H9 (cell line): Measurements from ENCODE around the gene SH3TC2. TPM values are rescaled to one million over a fixed set of nuclear protein-coding genes. Genes with fewer than 3 reads are reported as not detected.

Source experiments
- DNase-seq: peaks from one replicate; pipeline ENCODE4 v3.0.0-alpha.2; 2017
- H2AFZ ChIP-seq: one replicate; pipeline ENCODE4 v1.6.1; 2013; ENCODE audit warnings: mild to moderate bottlenecking, low read length, control low read depth, moderate library complexity
- H2AK5ac ChIP-seq: 2 replicates; pipeline ENCODE4 v1.6.1; 2013; ENCODE audit warnings: low read length, control low read depth, mixed read lengths; ENCODE audit not compliant: insufficient read length
- H2BK120ac ChIP-seq: one replicate; pipeline ENCODE4 v1.6.1; 2013; ENCODE audit warnings: low read depth, mild to moderate bottlenecking, low read length, control low read depth, inconsistent platforms; ENCODE audit not compliant: poor library complexity, severe bottlenecking
- H2BK12ac ChIP-seq: 2 replicates; pipeline ENCODE4 v1.6.1; 2013; ENCODE audit warnings: low read length, control low read depth, mixed read lengths, low read depth; ENCODE audit not compliant: insufficient read length
- H2BK15ac ChIP-seq: 2 replicates; pipeline ENCODE4 v1.6.1; 2013; ENCODE audit warnings: low read depth, low read length, control low read depth
- H2BK20ac ChIP-seq: one replicate; pipeline ENCODE4 v1.6.1; 2013; ENCODE audit warnings: low read depth, mild to moderate bottlenecking, low read length, control low read depth, inconsistent platforms; ENCODE audit not compliant: poor library complexity, severe bottlenecking
- H2BK5ac ChIP-seq: 2 replicates; pipeline ENCODE4 v1.6.1; 2013; ENCODE audit warnings: low read length, control low read depth, mixed read lengths; ENCODE audit not compliant: insufficient read length
- H3K14ac ChIP-seq: 2 replicates; pipeline ENCODE4 v1.6.1; 2013; ENCODE audit warnings: low read length, control low read depth; ENCODE audit not compliant: insufficient read depth
- H3K18ac ChIP-seq: 2 replicates; pipeline ENCODE4 v1.6.1; 2013; ENCODE audit warnings: low read depth, mild to moderate bottlenecking, mixed read lengths, low read length, control low read depth; ENCODE audit not compliant: insufficient read length
- H3K23ac ChIP-seq: 2 replicates; pipeline ENCODE4 v1.6.1; 2013; ENCODE audit warnings: low read length, control low read depth, mixed read lengths, low read depth; ENCODE audit not compliant: insufficient read length
- H3K23me2 ChIP-seq: 2 replicates; pipeline ENCODE4 v1.6.1; 2013; ENCODE audit warnings: low read depth, mild to moderate bottlenecking, mixed read lengths, low read length, control low read depth; ENCODE audit not compliant: insufficient read length, poor library complexity, severe bottlenecking
- H3K27ac ChIP-seq: 2 replicates; pipeline ENCODE4 v1.5.1; 2013; ENCODE audit warnings: low read length, control low read depth, mixed read lengths, low read depth; ENCODE audit not compliant: insufficient read length
- H3K27me3 ChIP-seq: 2 replicates; pipeline ENCODE4 v1.6.1; 2013; ENCODE audit warnings: low read length, control low read depth, inconsistent platforms; ENCODE audit not compliant: insufficient read depth
- H3K4ac ChIP-seq: 2 replicates; pipeline ENCODE4 v1.6.1; 2013; ENCODE audit warnings: low read depth, mild to moderate bottlenecking, control low read depth, inconsistent platforms, low read length, moderate library complexity
- H3K4me1 ChIP-seq: 2 replicates; pipeline ENCODE4 v1.6.1; 2013; ENCODE audit warnings: low read length, control low read depth, inconsistent platforms; ENCODE audit not compliant: insufficient read depth
- H3K4me2 ChIP-seq: 2 replicates; pipeline ENCODE4 v1.6.1; 2013; ENCODE audit warnings: low read length, control low read depth, mixed read lengths; ENCODE audit not compliant: insufficient read length, insufficient read depth
- H3K56ac ChIP-seq: 2 replicates; pipeline ENCODE4 v1.6.1; 2013; ENCODE audit warnings: low read depth, mild to moderate bottlenecking, mixed read lengths, low read length, control low read depth; ENCODE audit not compliant: insufficient read length
- H3K79me1 ChIP-seq: 2 replicates; pipeline ENCODE4 v1.6.1; 2013; ENCODE audit warnings: low read depth, mild to moderate bottlenecking, moderate library complexity, low read length, control low read depth, inconsistent platforms; ENCODE audit not compliant: insufficient read depth, poor library complexity, severe bottlenecking
- H3K79me2 ChIP-seq: 2 replicates; pipeline ENCODE4 v1.6.1; 2013; ENCODE audit warnings: low read length, control low read depth, inconsistent platforms; ENCODE audit not compliant: insufficient read depth
- H3K9ac ChIP-seq: 2 replicates; pipeline ENCODE4 v1.6.1; 2013; ENCODE audit warnings: low read length, control low read depth, mixed read lengths; ENCODE audit not compliant: insufficient read length; ENCODE audit errors: extremely low read depth
- H3K9me3 ChIP-seq: one replicate; pipeline ENCODE4 v1.6.1; 2013; ENCODE audit warnings: low read depth, low read length, inconsistent platforms; ENCODE audit not compliant: control insufficient read depth
- H3T11ph ChIP-seq: one replicate; pipeline ENCODE4 v1.6.1; 2013; ENCODE audit warnings: mild to moderate bottlenecking, low read length, control low read depth, inconsistent platforms
- H4K20me1 ChIP-seq: one replicate; pipeline ENCODE4 v1.6.1; 2013; ENCODE audit not compliant: control insufficient read depth, insufficient read length, insufficient read depth
- H4K5ac ChIP-seq: 2 replicates; pipeline ENCODE4 v1.6.1; 2013; ENCODE audit warnings: low read depth, mild to moderate bottlenecking, mixed read lengths, low read length, control low read depth; ENCODE audit not compliant: insufficient read length
- H4K8ac ChIP-seq: replicated peaks from 2 replicates; pipeline ENCODE4 v1.6.1; 2013; ENCODE audit warnings: low read length, control low read depth, mixed read lengths, low read depth; ENCODE audit not compliant: insufficient read length
- H4K91ac ChIP-seq: 2 replicates; pipeline ENCODE4 v1.6.1; 2013; ENCODE audit warnings: low read depth, mild to moderate bottlenecking, moderate library complexity, mixed read lengths, low read length, control low read depth; ENCODE audit not compliant: insufficient read length
- H3K27ac Mint-ChIP-seq, 3 experiments: 2 replicates in 2 of 3; 3 replicates in 1 of 3; pipeline ENCODE4 v1.8.0; 2020 to 2021; ENCODE audit warnings: mixed read lengths in 3 of 3, mild to moderate bottlenecking in 1 of 3, moderate library complexity in 1 of 3
- H3K27me3 Mint-ChIP-seq: 2 replicates; pipeline ENCODE4 v1.8.0; 2021; ENCODE audit warnings: low read depth, mild to moderate bottlenecking, moderate library complexity, mixed read lengths
- H3K36me3 Mint-ChIP-seq, 3 experiments: 2 replicates in 2 of 3; 3 replicates in 1 of 3; pipeline ENCODE4 v1.8.0; 2020 to 2021; ENCODE audit warnings: low read depth in 3 of 3, mixed read lengths in 3 of 3; ENCODE audit not compliant: insufficient read depth in 1 of 3
- H3K4me1 Mint-ChIP-seq, 2 experiments: 2 replicates each; pipeline ENCODE4 v1.8.0; 2020; ENCODE audit warnings: mixed read lengths in 2 of 2
- H3K4me3 Mint-ChIP-seq, 2 experiments: 2 replicates in 1 of 2; 3 replicates in 1 of 2; pipeline ENCODE4 v1.8.0; 2020 to 2021; ENCODE audit warnings: mild to moderate bottlenecking in 2 of 2, mixed read lengths in 2 of 2, moderate library complexity in 1 of 2
- H3K9me3 Mint-ChIP-seq, 2 experiments: 2 replicates in 1 of 2; 3 replicates in 1 of 2; pipeline ENCODE4 v1.8.0; 2020; ENCODE audit warnings: mild to moderate bottlenecking in 2 of 2, mixed read lengths in 2 of 2, moderate library complexity in 1 of 2
- CTCF ChIP-seq: fragments of 200-600 bp; sonication (generic); conservative IDR thresholded peaks from 3 replicates; pipeline ENCODE4 v1.8.0; 2021; ENCODE audit warnings: antibody characterized with exemption, mild to moderate bottlenecking
- WGBS: extraction: QIAGEN DNeasy Blood & Tissue Kit; methylation state at CpG from one replicate; pipeline ENCODE4 v1.1.7; 2013; ENCODE audit warnings: missing lambda C conversion rate, low lambda C conversion rate, mixed read lengths; ENCODE audit not compliant: insufficient read length; ENCODE audit errors: extremely low coverage; 5-methylcytosine and 5-hydroxymethylcytosine counted together
- total RNA-seq: library from RNA; stranded (reverse); gene quantifications from 2 replicates; pipeline ENCODE4 v1.2.1, GENCODE V29; 2021

SH3TC2 gene
- total RNA-seq, 1 experiment from 2014 or later, result not detected

DNA sequence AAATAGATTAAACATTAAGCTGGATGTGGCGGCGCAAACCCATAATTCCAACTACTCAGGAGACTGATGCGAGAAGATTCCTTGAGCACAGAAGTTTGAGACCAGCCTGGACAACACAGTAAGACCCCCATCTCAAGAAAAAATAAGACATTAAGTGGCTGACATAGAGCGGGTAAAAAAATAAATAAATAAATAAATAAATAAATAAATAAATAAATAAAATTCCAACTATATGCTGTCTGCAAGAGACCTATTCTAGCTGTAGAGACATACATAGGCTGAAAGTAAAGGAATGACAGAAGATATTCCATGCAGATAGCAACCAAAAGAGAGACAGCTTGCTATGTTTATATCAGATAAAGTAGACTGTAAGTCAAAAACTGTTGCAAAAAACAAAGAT, 17.4 kb upstream of the SH3TC2 start:
- no CpG with 5 or more reads among the region's 4 CpGs for WGBS
- no peaks in the 10 kb centered on the region for H3K4me1 Mint-ChIP-seq
- no peak overlapping the region for H3T11ph ChIP-seq
- no peak overlapping the region for H4K8ac ChIP-seq
- H3K14ac ChIP-seq, result no peak overlapping the region
- no peak for DNase-seq
- no peak overlapping the region for H3K9ac ChIP-seq
- H2BK120ac ChIP-seq, result no peak overlapping the region
- no peak overlapping the region for H2BK5ac ChIP-seq
- H3K23me2 ChIP-seq, result no peaks in the 10 kb centered on the region
- H3K4ac ChIP-seq, result no peak overlapping the region
- no peaks in the 10 kb centered on the region for H3K4me1 ChIP-seq
- no peaks in the 10 kb centered on the region for H3K27me3 ChIP-seq
- peaks cover 2 to 3% of the 10 kb centered on the region in 2 experiments; a peak in 2 of 5 replicates for H3K9me3 Mint-ChIP-seq
- H2AK5ac ChIP-seq, result no peak overlapping the region
- H3K56ac ChIP-seq, result no peak overlapping the region
- no peak overlapping the region for H2BK15ac ChIP-seq
- H4K5ac ChIP-seq, result no peak overlapping the region
- H4K20me1 ChIP-seq, result no peaks in the 10 kb centered on the region
- no peak overlapping the region for H3K4me3 Mint-ChIP-seq
- no peaks in the 10 kb centered on the region for H3K9me3 ChIP-seq
- peaks cover 12% of the 10 kb centered on the region for H3K27me3 Mint-ChIP-seq
- H3K79me1 ChIP-seq, result no peaks in the 10 kb centered on the region
- H3K27ac Mint-ChIP-seq, result no peak overlapping the region
- no peaks in the 10 kb centered on the region for H3K79me2 ChIP-seq
- H3K18ac ChIP-seq, result no peak overlapping the region
- H4K91ac ChIP-seq, result no peak overlapping the region
- no peak overlapping the region for H2AFZ ChIP-seq
- no peak overlapping the region for H3K23ac ChIP-seq
- no peak overlapping the region for H3K4me2 ChIP-seq
- no peaks in the 10 kb centered on the region for H3K36me3 Mint-ChIP-seq
- H2BK12ac ChIP-seq, result no peak overlapping the region
- H2BK20ac ChIP-seq, result no peak overlapping the region
- H3K27ac ChIP-seq, result no peak overlapping the region
- TF ChIP-seq CTCF, result no peak
